H7 (cell line): Measurements from ENCODE around the gene AXIN2. TPM values are rescaled to one million over a fixed set of nuclear protein-coding genes. Genes with fewer than 3 reads are reported as not detected.
A peak's percentile ranks its signal among the peaks of the same experiment; 100 is the strongest.

ENCODE experiments used
- DNase-seq: peaks from one replicate; pipeline ENCODE4 v3.0.0; 2012
- H3K27me3 ChIP-seq: 2 replicates; pipeline ENCODE4 v1.6.0; 2011; ENCODE audit warnings: mild to moderate bottlenecking, low read length; ENCODE audit not compliant: control insufficient read depth, insufficient read depth
- H3K36me3 ChIP-seq: replicated peaks from 2 replicates; pipeline ENCODE4 v1.5.1; 2011; ENCODE audit warnings: low read length; ENCODE audit not compliant: control insufficient read depth, insufficient read depth
- H3K4me3 ChIP-seq: 2 replicates; pipeline ENCODE4 v1.5.1; 2011; ENCODE audit warnings: low read depth, mild to moderate bottlenecking, control low read depth, low read length, moderate library complexity; ENCODE audit not compliant: insufficient read depth
- total RNA-seq: library from RNA; depleted of rRNA; stranded (reverse); fragments of >200 nt; shearing (Covaris generic); gene quantifications from 2 replicates; pipeline ENCODE4 v1.2.3, GENCODE V29; 2014; rRNA removed

The AXIN2 gene
- 34.8 and 36.1 TPM in 2 replicates for total RNA-seq

- peaks cover 7% of the 10 kb centered on the region for H3K36me3 ChIP-seq
- peak within 1 kb of the TSS; percentile 89 for H3K4me3 ChIP-seq
- DNase-seq, result peak; percentile 100
- H3K27me3 ChIP-seq, result no peaks in the 10 kb centered on the region; the same call in 1 of the 2 replicates
Measured at GRCh38 chr17:65561452-65562205, at the start of gene AXIN2. Gene AXIN2 (minus strand): TSS chr17:65561648. CDS start chr17:65558620, 3,028 bp downstream.

DNA sequence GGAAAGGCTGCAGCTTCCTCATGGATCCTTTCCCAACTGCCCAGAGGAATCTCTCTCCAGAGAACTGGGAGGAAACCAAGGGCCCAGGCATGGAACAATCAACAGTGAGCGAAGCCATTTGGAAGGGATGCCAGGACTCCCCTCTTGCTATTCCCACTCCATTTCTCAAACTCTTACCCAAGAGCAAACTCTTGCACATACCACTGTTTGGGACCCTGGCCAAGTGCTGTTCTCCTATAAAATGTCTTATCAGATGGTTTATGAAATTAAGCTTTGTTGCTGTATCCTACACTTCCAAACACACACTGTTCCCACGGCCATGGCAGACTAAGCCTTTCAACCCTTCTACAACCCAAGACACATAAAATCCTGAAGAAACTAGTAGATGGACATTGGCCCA lies 48.3 kb upstream of the AXIN2 start:
- H3K36me3 ChIP-seq, result no peaks in the 10 kb centered on the region
- DNase-seq, result no peak
- H3K4me3 ChIP-seq, result no peak overlapping the region
- H3K27me3 ChIP-seq, result no peaks in the 10 kb centered on the region

DNA sequence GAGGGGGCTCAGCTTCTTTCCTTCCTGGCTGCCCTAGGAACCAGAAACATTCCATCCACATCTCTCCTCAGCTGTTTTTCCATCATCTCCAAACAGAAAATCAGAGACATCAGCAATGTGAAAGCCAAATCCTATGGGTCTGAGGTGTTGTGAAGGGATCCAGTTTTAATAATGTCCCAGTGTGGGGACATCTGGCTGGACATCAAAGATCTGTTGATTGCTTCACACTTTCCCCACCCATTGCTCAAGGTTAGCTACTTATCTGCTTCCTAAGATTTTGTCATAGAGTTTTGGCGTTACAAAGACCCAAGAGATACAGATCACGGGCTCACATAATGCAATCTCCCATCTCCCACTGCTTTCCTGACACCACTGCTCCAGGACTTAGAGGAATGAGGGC lies 47.8 kb upstream of the AXIN2 start:
- Histone ChIP-seq H3K36me3 (no peaks in the 10 kb centered on the region), H3K4me3 (no peak overlapping the region), H3K27me3 (no peaks in the 10 kb centered on the region)
- no peak for DNase-seq

DNA sequence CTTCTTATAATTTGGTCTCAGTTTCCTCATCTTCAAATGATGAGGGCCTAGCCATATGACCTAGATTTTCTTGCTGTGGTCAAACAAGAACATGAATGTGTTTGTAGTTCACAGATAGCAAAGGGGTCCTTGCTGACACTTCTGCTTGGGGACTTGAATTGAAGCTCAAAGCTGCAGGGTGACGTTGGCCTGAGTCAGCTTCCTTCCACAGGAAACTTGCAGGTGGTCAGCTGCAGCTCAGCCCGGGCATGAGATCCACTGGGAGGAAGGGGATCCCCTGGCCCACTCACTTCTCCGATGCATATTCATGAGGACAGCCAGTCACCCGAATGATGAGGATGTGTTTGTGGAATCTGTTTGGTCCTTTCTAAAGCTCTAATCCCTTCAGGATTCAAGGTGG lies 42.6 kb upstream of the AXIN2 start:
- no peak for DNase-seq
- Histone ChIP-seq H3K36me3 (no peaks in the 10 kb centered on the region), H3K4me3 (no peak overlapping the region), H3K27me3 (no peaks in the 10 kb centered on the region)

GRCh38 chr17:65601881-65602280 lies 40.4 kb upstream of the AXIN2 start:
- no peaks in the 10 kb centered on the region for H3K36me3 ChIP-seq
- no peak overlapping the region for H3K4me3 ChIP-seq
- H3K27me3 ChIP-seq, result no peaks in the 10 kb centered on the region
- DNase-seq, result no peak

GRCh38 chr17:65601145-65601544 lies 39.7 kb upstream of the AXIN2 start:
- no peaks in the 10 kb centered on the region for H3K27me3 ChIP-seq
- H3K4me3 ChIP-seq, result no peak overlapping the region
- H3K36me3 ChIP-seq, result no peaks in the 10 kb centered on the region
- no peak for DNase-seq

DNA sequence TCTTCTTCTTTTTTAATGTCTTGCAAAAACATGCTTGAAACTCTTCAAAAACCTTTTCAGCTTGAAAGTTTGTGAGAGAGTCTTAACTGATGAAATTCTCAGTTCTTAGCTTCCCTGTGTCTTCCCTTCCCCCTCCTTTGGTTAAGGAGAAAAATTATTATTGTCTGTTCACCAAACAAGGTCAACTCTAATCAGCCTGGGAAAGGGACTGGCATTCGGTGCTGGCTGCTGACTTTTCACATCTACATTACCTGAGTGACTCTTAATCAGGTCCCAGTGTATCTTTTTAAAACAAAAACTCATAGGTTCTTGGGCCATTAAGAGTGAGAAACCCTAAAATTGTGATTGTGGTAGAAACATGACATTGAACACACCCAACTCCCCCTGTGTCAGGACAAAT lies 39.1 kb upstream of the AXIN2 start:
- no peak overlapping the region for H3K4me3 ChIP-seq
- DNase-seq, result no peak
- H3K36me3 ChIP-seq, result no peaks in the 10 kb centered on the region
- no peaks in the 10 kb centered on the region for H3K27me3 ChIP-seq

GRCh38 chr17:65599650-65600049 lies 38.2 kb upstream of the AXIN2 start:
- Histone ChIP-seq H3K36me3 (no peaks in the 10 kb centered on the region), H3K27me3 (no peaks in the 10 kb centered on the region), H3K4me3 (no peak overlapping the region)
- no peak for DNase-seq

DNA sequence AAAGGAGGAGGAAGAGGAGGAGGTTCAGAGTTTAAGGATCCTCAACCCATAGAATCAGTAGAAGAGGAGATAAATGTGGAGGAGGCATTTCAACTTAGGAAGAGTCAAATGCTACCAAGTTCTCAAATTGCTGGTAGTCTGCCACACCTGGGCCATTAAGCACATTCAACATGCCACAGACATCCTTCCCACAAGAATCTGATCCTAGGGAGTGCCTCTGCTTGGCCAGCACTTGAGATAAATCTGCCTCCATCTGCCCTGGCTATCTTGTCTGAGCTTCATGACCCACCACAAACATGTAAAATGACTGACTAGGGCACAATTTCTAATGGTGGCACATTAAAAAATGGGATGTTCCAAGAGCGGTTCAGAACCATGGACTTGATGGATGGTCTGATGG lies 37.3 kb upstream of the AXIN2 start:
- H3K27me3 ChIP-seq, result no peaks in the 10 kb centered on the region
- no peaks in the 10 kb centered on the region for H3K36me3 ChIP-seq
- no peak for DNase-seq
- no peak overlapping the region for H3K4me3 ChIP-seq

GRCh38 chr17:65595071-65595656 lies 33.7 kb upstream of the AXIN2 start:
- no peaks in the 10 kb centered on the region for H3K36me3 ChIP-seq
- no peak overlapping the region for H3K4me3 ChIP-seq
- DNase-seq, result peak; percentile 64
- no peaks in the 10 kb centered on the region; the same call in 1 of the 2 replicates for H3K27me3 ChIP-seq

DNA sequence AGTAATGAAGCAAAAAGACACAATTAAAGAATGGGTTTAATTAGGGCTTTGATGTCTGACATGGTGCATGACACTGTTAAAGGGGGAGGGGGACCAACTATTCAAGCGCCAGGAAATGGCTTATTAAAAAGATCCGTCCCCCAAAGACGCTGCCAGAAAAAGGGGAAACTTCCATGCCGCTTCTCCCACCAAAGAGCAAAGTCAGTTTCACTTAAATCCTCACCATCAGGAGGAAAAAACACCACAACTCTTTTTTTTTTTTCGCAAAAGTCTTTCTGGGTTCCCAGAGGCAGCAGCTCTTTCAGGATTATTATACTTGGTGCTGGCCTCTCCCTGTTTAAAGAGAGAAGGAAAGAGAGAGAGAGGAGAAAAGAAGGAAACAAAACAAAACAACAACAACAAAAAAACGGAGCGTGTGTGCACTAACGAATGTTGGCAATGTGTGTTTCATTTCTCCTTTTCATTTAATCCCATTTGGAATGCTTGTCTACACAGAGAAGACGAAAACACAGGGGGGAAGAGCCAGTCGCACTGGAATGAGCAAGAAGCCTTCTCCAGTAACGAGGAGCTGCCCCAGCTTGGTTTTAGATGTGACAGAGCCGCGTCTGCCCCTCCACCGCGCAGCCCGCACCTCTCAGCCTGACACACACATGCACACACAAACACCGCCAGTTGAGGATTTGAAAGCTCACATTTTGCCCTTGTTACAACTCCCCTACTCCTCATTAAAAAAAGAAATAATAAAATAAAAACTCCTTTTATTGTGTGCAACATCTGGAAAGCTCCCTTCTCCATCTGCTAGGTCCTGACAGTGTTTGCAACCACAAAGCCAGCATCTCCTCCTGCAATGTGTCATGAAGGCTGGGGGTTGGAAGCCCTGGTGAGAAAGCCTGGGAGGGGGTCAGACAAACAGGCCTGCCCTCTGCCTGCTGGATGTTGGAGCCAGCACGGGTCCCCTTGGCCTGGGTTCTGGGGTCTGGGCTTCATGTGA lies 32.7 kb upstream of the AXIN2 start:
- Histone ChIP-seq H3K27me3 (no peaks in the 10 kb centered on the region; the same call in 1 of the 2 replicates), H3K4me3 (no peak overlapping the region), H3K36me3 (no peaks in the 10 kb centered on the region)
- peak; percentile 71 for DNase-seq

- H3K36me3 ChIP-seq, result no peaks in the 10 kb centered on the region
- H3K27me3 ChIP-seq, result no peaks in the 10 kb centered on the region; the same call in 1 of the 2 replicates
- peak; percentile 61 for DNase-seq
- no peak overlapping the region for H3K4me3 ChIP-seq
Measured at GRCh38 chr17:65593092-65593854, 31.8 kb upstream of the AXIN2 start.

GRCh38 chr17:65592125-65592965 lies 30.9 kb upstream of the AXIN2 start:
- Histone ChIP-seq H3K27me3 (no peaks in the 10 kb centered on the region; the same call in 1 of the 2 replicates), H3K36me3 (no peaks in the 10 kb centered on the region), H3K4me3 (no peak overlapping the region)
- peak; percentile 28 for DNase-seq
